Dermis blood vessel endothelial cell (primary cell): ENCODE measurements around the gene NOL11. TPM values are rescaled to one million over a fixed set of nuclear protein-coding genes. Genes with fewer than 3 reads are reported as not detected.
A peak's percentile ranks its signal among the peaks of the same experiment; 100 is the strongest.
"Not testable (repeated sequence)": the region's sequence is repeated elsewhere in the genome, so short reads cannot be mapped to it uniquely, and the experiment has no call there.

Experiments used
- DNase-seq: peaks from one replicate; pipeline ENCODE4 v3.0.0; 2010
- total RNA-seq: library from RNA; depleted of rRNA; stranded (reverse); fragments of >200 nt; gene quantifications from 2 replicates; pipeline ENCODE4 v1.2.3, GENCODE V29; 2014

Gene NOL11
- total RNA-seq, 1 donor from 2014 or later = 32.3 TPM

- DNase-seq = not testable (repeated sequence)
Observed at GRCh38 chr17:67756766-67757165, 39.0 kb downstream of the NOL11 start.

- DNase-seq = no peak
Observed at GRCh38 chr17:67759355-67760171, 41.8 kb downstream of the NOL11 start.

- no peak for DNase-seq
Observed at GRCh38 chr17:67765623-67766022, 47.9 kb downstream of the NOL11 start.

GRCh38 chr17:67769231-67769630 is 51.5 kb downstream of the NOL11 start:
- no peak for DNase-seq

GRCh38 chr17:67770539-67770938 is 52.8 kb downstream of the NOL11 start:
- no peak for DNase-seq

GRCh38 chr17:67772679-67773078 is 54.9 kb downstream of the NOL11 start:
- DNase-seq = no peak

DNA sequence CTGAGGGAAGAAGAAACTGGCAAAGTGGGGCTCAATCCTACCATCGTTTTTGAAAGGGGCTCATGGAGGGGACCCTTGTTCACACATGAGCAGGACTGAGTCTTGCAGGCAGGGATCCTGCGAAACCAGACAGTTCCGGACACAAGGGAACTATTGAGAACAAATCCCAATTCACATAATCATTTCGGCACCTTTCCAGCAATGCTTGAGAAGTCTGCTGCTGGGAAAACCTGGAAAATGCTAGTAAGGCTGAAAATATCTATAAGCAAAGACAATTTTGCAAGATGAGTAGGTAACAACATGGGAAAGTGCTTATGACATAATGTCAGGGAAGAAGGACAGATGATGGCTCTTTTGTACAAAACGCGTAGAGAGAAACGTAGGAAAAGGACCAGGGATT is 55.5 kb downstream of the NOL11 start:
- no peak for DNase-seq

- DNase-seq = peak; percentile 55
Observed at GRCh38 chr17:67779098-67779672, 61.4 kb downstream of the NOL11 start.

GRCh38 chr17:67784364-67785121 is 66.8 kb downstream of the NOL11 start:
- DNase-seq = peak; percentile 26

GRCh38 chr17:67785122-67785477 is 67.4 kb downstream of the NOL11 start:
- DNase-seq = no peak

DNA sequence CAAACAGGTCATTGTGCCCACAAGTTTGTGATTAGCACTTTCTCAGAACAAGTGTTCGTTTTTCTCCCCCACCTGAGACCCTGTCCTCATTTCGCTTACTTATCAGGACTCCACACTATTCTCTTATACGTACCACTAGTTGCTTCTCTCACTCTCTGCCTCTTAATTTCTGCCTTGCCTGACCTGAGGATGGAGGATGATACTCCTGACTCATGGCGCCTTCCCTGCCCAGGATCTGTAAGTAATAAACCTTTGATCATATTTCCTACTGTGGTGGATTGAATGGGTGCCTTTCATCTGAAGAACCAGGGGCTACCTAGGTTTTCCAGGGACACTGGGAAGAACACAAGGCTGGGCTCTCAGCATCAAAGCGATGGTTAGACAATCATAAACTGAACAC is 67.8 kb downstream of the NOL11 start:
- DNase-seq = no peak

Other genes starting within 250 kb of the NOL11 start
- gene BPTF, start 107.6 kb downstream of the NOL11 start, total RNA-seq = 48.3 and 68.5 TPM in 2 replicates